NCI-H2227 (cell line): Measurements from ENCODE around the gene DPP7.
"Not testable (repeated sequence)": the region's sequence is repeated elsewhere in the genome, so short reads cannot be mapped to it uniquely, and the experiment has no call there.

ENCODE experiments used
- DNase-seq: peaks from one replicate; lab custom pipeline; 2025; ENCODE audit not compliant: unreplicated experiment; lab: John Stamatoyannopoulos, UW

DPP7 gene

GRCh38 chr9:137130176-137130755, 15.7 kb upstream of the DPP7 start:
- DNase-seq, result peak; percentile 26

DNA sequence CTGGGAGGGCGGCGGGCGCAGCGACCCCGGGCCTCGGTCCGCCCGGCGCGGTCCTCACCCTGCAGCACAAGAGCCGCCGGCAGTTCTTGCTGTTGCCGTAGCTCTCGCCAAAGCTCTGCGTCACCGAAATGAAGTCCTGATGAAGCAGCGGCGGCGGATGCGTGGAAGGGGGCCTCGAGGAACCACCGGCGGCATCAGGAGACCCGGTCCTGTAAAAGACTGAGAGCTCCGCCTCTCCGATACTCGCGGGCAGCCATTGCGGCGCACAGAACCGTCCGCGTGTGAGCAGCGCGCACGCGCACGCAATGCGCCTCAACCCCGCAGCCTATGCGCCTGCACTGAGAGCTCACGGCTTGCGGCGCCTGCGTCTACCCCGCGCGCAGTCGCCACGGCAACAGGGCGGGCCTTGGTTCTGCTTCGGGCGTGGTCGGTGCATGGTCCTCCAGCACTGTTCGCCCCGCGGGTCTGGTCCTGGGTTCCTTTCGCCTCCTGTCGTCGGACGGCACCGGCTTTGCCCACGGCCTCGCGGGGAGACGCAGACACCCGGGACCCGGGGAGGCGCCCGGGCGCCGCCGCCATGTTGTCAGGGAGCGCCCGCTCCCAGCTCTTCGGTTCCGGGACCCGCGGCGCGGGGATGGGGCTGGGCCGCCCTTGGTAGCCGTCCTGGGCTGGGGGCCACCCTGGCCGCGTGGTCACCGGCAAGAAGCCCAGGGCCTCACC, 15.1 kb upstream of the DPP7 start:
- DNase-seq, result peak; percentile 94

- DNase-seq, result peak; percentile 21
These were observed 14.4 kb upstream of the DPP7 start for GRCh38 chr9:137128862-137129455.

- peak; percentile 32 for DNase-seq
These were observed 13.8 kb upstream of the DPP7 start for GRCh38 chr9:137128158-137128861.

DNA sequence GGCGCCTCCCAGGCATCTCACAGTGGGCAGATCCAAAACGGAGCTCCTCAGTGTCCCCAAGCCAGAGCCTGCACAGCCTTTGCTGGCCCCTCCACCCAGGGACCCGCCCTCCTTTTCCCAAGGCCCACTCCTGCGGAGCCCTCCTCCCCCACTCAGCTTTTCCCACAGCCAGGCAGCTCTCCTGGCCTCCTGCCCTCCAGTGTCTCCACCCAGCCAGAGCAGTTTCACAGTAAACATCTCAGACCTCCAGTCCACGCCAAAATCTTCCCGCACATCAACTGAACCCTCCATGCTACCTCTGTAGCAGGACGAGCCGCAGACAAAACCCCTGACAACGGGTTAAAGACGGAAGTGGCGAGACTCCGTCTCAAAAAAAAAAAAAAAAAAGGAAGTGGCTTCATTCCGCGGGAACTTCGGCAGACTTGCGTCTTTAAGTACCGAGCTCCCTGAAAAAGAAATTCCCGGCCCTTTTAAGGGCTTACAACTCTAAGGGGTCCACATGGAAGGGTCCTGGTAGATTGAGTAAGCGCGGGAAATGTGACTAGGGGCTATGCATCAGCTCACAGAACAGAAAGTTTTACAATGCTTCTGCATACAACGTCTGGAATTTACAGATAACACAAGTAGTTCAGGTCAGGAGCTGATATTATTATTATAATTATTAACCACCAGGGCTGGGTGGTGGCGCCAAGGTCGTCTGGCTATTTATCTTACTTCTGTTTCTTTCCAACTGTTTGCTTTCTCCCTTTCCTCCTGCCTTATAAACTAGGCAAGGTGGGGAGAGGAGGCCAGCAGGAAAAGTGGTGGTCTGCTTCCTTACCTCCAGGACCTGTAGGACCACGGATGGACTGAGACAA, 13.0 kb upstream of the DPP7 start:
- DNase-seq, result peak; percentile 37

GRCh38 chr9:137126786-137127185, 12.3 kb upstream of the DPP7 start:
- DNase-seq, result no peak

DNA sequence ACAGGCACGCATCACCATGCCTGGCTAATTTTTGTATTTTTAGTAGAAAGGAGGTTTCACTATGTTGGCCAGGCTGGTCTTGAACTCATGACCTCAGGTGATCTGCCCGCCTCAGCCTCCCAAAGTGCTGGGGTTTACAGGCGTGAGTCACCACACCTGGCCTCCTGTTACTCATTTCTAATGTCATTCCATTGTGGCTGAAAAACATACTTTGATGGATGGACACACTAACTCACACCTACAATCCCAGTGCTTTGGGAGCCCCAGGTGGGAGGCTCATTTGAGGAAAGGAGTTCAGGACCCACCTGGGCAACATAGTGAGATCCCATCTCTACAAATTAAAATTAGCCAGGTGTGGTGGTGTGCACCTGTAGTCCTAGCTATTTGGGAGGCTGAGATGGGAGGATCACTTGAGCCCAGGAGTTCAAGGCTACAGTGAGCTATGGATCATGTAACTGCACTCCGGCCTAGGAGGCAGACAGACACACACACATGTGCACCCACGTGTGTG, 9.5 kb upstream of the DPP7 start:
- not testable (repeated sequence) for DNase-seq

GRCh38 chr9:137123468-137123837, 8.9 kb upstream of the DPP7 start:
- DNase-seq, result no peak

- not testable (repeated sequence) for DNase-seq
These were observed 8.4 kb upstream of the DPP7 start for GRCh38 chr9:137122796-137123467.

GRCh38 chr9:137121927-137122795, 7.6 kb upstream of the DPP7 start:
- not testable (repeated sequence) for DNase-seq

GRCh38 chr9:137118092-137118603, 3.6 kb upstream of the DPP7 start:
- not testable (repeated sequence) for DNase-seq

- DNase-seq, result no peak
These were observed 2.8 kb upstream of the DPP7 start for GRCh38 chr9:137117269-137117731.

DNA sequence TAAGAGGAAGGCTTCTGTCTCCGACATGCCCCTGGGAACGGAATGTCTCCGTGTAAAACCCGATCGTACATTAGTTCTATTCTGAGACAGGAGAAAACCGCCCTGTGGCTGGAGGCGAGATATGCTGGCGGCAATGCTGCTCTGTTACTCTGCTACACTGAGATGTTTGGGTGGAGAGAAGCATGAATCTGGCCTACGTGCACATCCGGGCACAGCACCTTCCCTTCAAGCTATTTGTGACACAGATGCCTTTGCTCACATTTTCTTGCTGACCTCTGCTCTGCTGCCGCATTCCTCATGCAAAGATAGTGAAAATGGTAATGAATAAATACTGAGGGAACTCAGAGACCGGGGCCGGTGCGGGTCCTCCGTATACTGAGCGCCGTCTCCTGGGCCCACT, 2.2 kb upstream of the DPP7 start:
- no peak for DNase-seq

DNA sequence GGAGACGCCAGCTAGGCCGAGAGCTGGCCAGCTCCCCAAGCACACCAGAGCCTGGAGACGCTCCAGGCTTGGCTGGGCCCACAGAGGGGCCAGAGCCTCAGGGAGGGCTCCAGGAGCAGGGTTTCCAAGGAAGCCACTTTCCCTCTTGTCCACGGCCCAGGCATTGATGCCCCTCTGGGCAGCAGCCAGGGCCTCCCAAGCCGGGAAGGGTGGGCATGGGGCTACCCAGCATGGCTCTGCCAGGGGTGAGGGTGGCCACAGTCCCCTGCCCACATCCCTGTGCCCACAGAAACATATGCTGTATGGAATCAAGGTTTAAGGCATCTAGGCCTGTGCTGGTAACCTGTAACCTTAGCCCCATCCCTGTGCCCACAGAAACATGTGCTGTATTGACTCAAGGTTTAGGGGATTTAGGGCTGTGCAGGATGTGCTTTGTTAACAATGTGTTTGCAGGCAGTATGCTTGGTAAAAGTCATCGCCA, 1.5 kb upstream of the DPP7 start:
- no peak for DNase-seq

- no peak for DNase-seq
These were observed 977 bp upstream of the DPP7 start for GRCh38 chr9:137115394-137116026.

DNA sequence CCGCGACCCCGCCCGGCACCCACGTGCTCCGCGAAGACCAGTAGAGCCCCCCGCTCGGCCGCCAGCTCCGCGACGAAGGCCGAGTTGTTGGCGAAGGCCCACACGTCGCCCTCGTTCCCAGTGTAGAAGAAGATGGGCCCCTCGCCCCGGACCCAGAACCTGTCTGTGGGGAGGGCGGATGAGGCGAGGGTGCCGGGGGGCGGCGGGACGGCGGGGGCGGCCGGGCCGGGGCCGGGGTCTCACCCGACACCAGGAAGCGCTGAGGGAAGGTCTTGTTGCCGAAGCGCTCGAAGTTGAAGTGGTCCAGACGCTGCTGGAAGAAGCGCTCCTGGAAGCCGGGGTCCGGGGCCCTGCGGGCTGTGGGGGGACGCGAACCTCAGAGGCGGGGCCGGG, 317 bp downstream of the DPP7 start:
- no peak for DNase-seq

DNA sequence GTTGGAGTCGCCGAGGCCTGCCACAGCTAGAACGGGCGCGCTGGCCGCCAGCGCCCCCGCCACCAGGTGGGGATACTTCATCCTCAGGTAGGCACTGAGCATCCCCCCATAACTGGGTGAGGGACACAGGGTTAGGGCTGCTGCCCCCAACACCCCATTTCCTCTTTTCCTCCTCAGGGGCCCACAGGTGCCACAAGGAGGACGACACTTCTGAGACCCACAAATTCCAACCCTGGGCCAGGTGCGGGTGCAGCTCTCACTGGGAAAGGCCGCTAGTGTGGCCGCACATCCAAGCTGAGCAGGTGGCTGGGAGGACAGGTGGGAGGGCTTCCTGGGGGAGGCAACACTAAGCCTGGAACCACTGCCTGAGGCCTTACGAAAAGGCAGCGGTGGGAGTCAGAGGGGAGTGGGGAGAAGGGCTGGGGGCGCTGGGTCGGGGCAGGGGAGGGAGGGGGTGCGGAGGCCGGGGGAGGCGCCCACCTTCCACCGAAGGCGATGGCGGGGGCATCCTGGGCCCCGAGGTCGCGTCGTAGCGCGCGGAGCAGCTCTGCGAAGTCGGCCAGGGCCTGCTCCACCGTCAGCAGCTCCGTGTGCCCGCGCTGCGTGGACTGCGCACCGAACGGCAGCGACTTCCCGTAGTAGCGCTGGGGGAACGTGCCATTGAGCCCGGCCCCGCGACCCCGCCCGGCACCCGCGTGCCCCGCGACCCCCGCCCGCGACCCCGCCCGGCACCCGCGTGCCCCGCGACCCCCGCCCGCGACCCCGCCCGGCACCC, 961 bp downstream of the DPP7 start:
- no peak for DNase-seq
